GM19397 (cell line): ENCODE data around the gene ZNF207.
"Not testable (repeated sequence)": the region's sequence is repeated elsewhere in the genome, so short reads cannot be mapped to it uniquely, and the experiment has no call there.

Source experiments
- ATAC-seq: cut with Tn5 transposase; IDR thresholded peaks from one replicate; pipeline ENCODE4 v1.9.1; 2021; ENCODE audit warnings: mild to moderate bottlenecking, moderate library complexity; ENCODE audit not compliant: unreplicated experiment

ZNF207 gene

DNA sequence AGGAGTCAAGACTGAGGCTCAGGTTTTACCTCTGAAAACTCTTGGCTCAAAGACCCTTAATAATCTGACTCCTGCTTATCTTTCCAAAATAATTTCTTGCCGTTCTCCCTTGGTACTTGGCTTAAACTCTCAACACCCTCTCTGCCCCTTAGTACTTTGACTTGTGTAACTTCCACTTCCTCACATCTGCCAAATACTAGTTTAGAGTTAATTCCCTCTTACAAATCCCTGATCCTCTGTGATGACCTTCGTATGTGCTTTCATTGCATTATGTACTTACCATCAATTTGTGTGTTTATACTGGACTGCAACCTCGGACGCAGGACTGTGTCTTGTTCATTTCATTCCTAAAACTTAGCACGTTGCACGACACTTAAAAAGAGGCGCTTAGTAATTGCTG is 35.2 kb downstream of the ZNF207 start:
- no peak for ATAC-seq

DNA sequence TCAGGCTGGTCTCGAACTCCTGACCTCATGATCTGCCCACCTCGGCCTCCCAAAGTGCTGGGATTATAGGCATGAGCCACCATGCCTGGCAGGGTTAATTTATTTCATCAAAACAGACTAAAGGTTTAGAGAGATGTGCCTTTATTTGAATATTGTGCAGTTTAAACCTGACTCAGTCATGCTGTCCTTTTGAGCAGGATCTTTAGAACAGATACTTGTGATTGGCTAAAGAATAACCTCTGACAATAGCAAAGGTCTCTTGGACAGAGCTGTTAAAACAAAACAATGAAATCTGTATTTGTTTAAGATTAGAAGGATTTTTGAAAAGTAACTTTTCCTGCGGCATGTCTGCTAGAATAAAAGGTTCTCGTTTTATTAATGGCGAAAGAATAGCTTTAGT is 36.0 kb downstream of the ZNF207 start:
- no peak for ATAC-seq

DNA sequence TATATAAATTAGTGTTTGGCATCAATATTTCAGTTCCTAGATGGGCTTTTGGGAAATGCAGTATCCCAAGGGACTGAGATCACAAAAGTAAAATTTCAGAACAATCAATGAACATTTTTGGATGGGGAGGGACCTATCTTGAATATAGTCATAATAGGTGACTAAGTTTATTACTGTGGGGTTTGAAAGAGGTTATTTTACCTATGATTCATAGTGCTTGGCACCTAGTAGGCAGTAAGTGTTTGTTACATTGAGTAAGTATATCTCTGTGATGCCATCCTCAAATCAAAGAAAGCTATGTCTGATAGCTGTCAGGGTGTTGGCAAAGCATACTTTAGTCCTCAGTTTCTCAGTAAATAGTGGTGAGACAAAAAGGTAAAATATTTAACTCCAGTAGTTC is 36.9 kb downstream of the ZNF207 start:
- ATAC-seq = no peak

DNA sequence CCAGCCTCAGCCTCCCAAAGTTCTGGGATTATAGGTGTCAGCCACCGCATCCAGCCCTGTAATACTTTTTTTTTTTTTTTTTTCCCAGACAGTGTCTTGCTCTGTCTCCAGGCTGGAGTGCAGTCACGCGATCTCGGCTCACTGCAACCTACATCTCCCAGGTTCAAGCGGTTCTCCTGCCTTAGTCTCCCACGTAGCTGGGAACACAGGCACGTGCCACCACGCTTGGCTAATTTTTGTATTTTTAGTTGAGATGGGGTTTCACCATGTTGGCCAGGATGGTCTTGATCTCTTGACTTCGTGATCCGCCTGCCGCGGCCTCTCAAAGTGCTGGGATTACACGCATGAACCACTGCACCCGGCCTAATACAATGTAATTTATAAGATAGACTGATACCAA is 38.2 kb downstream of the ZNF207 start:
- ATAC-seq = not testable (repeated sequence)

DNA sequence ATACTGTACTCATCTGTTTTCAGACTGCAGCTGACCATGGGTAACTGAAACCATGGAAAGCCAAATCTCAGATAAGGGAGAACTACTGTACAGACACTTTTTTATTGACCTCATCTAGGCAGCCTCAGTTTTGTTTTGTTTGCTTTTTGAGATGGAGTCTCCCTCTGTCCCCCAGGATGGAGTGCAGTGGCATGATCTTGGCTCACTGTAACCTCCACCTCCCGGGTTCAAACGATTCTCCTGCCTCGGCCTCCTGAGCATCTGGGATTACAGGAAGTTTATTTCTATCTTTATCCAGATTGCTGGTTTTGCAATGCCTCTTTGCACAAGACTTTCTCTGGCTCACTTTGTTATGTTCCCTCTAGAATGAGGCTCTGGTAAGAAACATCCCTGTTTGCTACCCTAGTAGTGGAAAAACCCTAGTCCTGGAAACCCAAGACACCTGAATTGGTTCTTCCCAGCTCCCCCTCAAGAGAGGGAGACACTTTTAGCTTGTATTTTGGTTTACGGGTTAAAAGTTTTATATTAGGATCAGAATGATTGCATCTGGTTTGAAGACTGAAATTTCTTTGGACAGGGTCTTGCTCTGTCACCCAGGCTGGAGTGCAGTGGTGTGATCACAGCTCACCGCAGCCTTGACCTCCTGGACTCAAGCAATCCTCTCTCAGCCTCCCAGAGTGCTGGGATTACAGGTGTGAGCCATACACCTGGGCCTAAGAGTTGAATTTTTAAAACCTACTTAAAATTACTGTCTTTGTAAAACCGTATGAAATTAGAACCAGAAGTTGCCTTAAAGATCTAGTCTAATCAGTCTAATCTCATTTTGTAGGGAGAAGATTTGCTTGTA is 38.9 kb downstream of the ZNF207 start:
- no peak for ATAC-seq

DNA sequence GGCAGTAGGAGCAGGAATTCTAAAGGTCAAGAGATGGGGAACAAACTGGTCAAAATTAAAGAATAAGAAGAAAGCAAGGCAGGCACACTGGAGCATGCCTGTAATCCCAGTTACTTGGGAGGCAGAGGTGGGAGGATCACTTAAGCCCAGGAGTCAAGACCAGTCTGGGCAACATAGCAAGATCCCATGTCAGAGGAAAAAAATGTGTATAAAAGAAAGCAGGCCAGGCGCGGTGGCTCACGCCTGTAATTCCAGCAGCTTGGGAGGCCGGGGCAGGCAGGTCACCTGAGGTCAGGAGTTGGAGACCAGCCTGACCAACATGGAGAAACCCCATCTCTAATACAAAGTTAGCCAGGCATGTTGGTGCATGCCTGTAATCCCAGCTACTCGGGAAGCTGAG is 43.9 kb downstream of the ZNF207 start:
- ATAC-seq = no peak

DNA sequence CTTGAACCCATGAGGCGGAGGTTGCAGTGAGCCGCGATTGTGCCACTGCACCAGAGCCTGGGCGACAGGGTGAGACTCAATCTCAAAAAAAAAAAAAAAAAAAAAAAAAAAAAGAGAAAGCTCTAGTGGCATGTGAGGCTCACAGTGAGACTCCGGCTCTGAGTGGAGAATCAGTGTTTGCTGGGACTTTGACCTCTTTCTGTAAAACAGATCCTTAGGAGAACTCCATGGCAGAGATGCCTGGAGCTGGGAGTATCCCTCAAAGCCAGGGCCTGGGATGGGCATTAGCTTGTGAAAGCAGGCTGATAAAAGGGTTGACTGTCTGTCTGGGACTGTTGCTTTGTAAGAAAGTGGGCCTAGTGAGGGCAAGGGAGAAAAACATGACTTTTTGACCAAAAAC is 46.4 kb downstream of the ZNF207 start:
- no peak for ATAC-seq

DNA sequence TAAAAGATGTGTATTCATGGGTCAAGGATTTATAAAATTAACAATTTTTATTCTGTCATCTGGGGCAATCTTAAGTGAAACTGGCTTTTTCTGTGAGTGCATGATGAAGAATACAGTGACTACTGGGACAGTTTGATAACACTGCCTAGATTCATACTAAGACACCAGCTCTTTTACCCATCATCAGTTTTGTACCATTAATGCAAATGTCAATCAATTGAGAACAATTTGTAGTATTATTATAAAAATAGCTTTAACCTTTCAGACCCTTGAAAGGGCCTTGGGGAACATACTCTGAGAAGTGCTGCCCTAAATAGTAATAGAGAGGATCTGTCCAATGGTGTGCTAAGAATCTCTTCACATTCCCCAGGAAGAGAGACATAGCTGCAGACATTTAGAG is 49.0 kb downstream of the ZNF207 start:
- no peak for ATAC-seq

DNA sequence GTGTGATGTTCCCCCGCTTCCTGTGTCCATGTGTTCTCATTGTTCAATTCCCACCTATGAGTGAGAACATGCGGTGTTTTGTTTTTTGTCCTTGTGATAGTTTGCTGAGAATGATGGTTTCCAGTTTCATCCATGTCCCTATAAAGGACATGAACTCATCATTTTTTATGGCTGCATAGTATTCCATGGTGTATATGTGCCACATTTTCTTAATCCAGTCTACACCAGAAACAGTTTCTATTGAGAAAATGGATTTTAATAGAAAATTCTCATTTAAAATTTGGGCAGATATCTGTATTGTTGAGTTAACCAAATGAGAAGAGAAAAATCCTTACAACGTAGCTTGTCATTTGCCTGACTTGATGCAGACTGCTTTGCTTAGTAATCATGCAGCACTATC is 60.1 kb downstream of the ZNF207 start:
- not testable (repeated sequence) for ATAC-seq

DNA sequence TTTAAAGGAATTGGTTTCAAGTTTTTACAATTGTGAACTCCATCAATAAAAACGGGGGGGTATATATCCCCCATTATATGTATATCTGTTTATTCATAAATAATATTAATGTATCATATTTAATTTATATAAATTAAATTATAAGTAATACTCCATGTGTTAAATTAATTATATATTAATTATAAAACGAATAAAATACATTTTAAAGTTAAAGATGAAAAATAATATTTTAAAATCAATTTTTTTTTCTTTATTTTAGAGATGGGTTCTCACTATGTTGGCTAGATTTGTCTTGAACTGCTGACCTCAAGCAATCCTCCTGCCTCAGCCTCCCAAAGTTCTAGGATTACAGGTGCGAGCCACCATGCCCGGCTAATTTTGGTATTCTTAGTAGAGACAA is 76.9 kb downstream of the ZNF207 start:
- ATAC-seq = no peak

DNA sequence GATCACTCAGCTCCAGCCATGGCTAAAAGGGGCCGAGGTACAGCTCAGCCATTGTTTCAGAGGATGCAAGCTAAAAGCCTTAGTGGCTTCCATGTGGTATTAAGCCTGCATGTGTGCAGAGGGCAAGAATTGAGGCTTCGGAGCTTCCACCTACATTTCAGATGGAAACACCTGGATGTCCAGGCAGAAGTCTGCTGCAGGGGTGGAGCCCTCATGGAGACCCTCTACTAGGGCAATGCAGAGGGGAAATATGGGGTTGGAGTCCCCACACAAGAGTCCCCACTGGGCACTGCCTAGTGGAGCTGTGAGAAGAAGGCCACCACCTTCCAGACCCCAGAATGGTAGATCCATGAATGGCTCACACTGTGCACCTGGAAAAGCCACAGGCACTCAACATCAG is 79.6 kb downstream of the ZNF207 start:
- ATAC-seq = no peak
